Measurements from ENCODE around the gene YDJC.
"Not testable (repeated sequence)": the region's sequence is repeated elsewhere in the genome, so short reads cannot be mapped to it uniquely, and the experiment has no call there.

The YDJC gene

GRCh38 chr22:21622919-21623647 is 6.7 kb downstream of the YDJC start:
- TF ChIP-seq, protein P1, sequence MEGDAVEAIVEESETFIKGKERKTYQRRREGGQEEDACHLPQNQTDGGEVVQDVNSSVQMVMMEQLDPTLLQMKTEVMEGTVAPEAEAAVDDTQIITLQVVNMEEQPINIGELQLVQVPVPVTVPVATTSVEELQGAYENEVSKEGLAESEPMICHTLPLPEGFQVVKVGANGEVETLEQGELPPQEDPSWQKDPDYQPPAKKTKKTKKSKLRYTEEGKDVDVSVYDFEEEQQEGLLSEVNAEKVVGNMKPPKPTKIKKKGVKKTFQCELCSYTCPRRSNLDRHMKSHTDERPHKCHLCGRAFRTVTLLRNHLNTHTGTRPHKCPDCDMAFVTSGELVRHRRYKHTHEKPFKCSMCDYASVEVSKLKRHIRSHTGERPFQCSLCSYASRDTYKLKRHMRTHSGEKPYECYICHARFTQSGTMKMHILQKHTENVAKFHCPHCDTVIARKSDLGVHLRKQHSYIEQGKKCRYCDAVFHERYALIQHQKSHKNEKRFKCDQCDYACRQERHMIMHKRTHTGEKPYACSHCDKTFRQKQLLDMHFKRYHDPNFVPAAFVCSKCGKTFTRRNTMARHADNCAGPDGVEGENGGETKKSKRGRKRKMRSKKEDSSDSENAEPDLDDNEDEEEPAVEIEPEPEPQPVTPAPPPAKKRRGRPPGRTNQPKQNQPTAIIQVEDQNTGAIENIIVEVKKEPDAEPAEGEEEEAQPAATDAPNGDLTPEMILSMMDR (conservative IDR thresholded peaks at IDR 0.05; ENCODE audit: low read depth, low read length) = no peak

DNA sequence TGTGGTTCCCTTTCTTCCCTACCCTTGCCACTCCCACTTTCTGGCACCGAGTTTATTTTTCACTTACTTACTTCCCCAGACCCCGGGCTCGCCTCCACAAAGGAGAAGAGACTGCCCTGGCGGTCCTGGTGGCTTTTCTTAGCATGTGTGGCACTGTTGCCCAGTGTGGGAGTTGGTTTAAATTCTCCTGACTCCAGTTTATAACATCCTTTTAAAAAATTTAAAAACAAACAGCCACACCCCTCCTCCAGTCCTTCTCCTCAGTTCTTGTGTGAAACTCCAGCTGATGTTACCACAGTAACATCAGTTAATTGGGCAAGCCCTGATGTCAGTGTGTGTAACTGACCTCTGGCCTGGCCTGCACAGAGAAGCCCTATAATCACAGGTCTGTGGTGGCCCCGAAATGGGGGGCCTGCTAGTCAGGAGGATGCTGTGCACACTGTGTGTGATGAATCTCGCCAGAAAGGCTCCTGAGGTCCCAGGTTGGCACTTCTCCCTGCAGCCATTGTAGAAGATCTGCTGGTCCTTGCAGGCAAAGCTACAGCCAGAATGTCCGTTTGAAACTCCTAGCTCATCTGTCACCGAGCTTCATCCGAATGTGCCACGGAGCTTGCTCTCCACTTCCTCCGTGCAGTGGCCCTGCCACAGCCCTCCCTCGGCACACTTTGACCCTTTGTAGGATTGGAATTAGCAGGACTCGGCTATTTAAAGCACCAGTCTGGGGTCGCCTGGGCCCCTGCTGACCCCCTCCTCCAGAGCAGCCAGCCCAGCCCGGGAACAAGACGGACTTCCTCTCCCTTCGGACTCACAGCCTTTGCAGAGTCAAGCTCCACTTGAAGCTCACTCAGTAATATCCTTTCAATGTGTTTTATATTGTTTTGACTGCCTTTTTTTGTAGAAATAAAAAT is 7.6 kb downstream of the YDJC start:
- no peak overlapping the region for H3K4me3 ChIP-seq (ENCODE audit: low read length)
- DNase-seq (ENCODE audit: low read depth) = no peak
- TF ChIP-seq, protein P1 (conservative IDR thresholded peaks at IDR 0.05; ENCODE audit: low read depth, low read length) = no peak

More at GRCh38 chr22:21622919-21623647, 6.7 kb downstream of the YDJC start:
- no peak overlapping the region for H3K4me3 ChIP-seq (ENCODE audit: low read length)
- DNase-seq (ENCODE audit: low read depth) = no peak

DNA sequence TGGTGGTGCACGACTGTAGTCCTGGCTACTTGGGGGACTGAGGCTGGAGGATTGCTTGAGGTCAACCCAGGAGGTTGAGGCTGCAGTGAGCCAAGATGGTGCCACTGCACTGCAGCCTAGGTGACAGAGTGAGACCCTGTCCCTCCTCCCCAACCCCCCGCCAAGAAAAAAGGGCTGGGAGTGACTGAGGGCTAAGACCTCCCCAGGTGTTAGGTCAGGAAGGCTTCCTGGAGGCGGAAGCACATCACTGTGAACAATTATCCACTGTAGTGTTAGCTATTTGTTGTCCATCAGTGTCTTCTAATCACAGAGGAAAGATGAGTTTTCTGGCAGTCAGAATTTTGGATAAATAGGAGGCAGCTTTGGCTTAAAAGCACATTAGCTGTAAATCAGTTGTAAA is 8.8 kb downstream of the YDJC start:
- no peak for DNase-seq (ENCODE audit: low read depth)
- H3K4me3 ChIP-seq (ENCODE audit: low read length) = no peak overlapping the region
- TF ChIP-seq, protein P1 (conservative IDR thresholded peaks at IDR 0.05; ENCODE audit: low read depth, low read length) = no peak

GRCh38 chr22:21617337-21617736 is 12.5 kb downstream of the YDJC start:
- DNase-seq (ENCODE audit: low read depth); H3K4me3 ChIP-seq (ENCODE audit: low read length): not testable (repeated sequence)

DNA sequence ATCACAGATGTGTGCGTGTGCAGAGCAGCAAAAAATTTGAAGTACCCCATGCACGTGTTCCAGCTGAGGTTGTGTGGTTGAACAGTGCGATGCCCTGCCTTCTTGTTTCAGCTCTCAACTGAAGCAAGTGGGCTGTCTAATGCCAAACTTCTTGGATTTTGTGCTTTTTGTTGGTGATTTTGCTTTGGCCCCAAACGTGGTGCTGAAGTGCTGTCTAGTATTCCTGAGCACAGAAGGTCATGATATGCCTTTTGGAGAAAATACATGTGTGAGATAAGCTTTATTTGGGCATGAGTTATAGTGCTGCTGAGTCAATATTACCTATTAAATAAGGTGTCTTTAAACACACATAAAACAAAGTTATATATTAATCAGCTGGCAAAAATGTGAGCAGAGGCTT is 14.1 kb downstream of the YDJC start:
- TF ChIP-seq, protein P1 (conservative IDR thresholded peaks at IDR 0.05; ENCODE audit: low read depth, low read length) = no peak
- no peak for DNase-seq (ENCODE audit: low read depth)
- H3K4me3 ChIP-seq (ENCODE audit: low read length) = no peak overlapping the region

DNA sequence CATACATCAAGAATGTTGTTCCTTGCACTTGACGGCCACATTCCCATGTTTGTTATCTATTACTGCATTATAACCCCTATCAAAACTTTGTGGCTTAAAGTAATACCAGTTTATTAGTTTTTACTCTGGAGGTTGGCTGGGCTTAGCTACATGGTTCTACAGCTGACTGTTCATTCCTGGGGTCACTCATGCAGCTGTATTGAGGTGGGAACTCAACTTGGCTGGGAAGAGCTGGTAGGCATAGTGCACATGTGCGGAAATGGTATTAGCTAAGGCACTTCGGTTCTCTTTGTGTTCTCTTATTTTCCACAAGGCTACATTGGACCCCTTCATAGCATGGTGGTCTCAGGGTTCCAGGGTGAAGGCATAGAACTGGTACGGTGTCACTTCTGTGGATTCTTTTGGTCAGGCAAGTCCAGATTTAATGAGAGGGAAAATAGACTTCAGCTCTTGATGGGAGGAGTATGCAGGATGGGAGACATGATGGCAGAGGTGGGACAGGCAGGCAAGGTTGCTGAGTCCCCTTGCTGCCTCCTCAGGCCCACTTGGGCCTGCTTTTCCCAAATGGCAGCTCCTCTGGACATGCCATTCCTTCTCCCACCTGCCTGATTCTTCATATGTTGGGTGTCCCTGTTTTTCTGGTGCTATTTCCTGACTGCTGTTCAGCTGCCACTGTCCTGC is 16.1 kb downstream of the YDJC start:
- TF ChIP-seq, protein P1 (conservative IDR thresholded peaks at IDR 0.05; ENCODE audit: low read depth, low read length) = no peak
- no peak overlapping the region for H3K4me3 ChIP-seq (ENCODE audit: low read length)
- no peak for DNase-seq (ENCODE audit: low read depth)

- TF ChIP-seq, protein P1 (conservative IDR thresholded peaks at IDR 0.05; ENCODE audit: low read depth, low read length) = no peak
- DNase-seq (ENCODE audit: low read depth) = no peak
- no peak overlapping the region for H3K4me3 ChIP-seq (ENCODE audit: low read length)
Observed at GRCh38 chr22:21612858-21613257, 17.0 kb downstream of the YDJC start.

All from retinal pigment epithelial cell (primary cell).